ENCODE data around the gene TRPM2.

DNA sequence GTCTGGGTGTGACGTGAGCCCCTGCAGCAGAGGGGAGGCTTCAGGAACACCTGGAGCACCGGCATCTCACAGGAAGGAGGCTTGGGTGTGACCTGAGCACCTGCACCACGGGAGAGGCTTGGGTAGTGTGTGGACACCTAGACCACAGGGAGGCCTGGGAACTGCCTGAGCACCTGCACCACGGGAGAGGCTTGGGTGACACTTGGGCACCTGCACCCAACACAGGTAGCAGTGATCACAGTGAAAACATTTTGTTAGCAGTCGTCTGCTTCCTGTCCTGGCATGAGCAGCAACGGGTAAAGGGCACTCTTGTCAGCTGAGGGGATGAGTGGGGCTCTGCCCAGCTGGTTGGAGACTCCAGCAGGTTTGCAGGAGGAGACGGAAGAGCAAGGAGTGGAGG, 124.3 kb downstream of the TRPM2 start:
- TF ChIP-seq, protein P1, sequence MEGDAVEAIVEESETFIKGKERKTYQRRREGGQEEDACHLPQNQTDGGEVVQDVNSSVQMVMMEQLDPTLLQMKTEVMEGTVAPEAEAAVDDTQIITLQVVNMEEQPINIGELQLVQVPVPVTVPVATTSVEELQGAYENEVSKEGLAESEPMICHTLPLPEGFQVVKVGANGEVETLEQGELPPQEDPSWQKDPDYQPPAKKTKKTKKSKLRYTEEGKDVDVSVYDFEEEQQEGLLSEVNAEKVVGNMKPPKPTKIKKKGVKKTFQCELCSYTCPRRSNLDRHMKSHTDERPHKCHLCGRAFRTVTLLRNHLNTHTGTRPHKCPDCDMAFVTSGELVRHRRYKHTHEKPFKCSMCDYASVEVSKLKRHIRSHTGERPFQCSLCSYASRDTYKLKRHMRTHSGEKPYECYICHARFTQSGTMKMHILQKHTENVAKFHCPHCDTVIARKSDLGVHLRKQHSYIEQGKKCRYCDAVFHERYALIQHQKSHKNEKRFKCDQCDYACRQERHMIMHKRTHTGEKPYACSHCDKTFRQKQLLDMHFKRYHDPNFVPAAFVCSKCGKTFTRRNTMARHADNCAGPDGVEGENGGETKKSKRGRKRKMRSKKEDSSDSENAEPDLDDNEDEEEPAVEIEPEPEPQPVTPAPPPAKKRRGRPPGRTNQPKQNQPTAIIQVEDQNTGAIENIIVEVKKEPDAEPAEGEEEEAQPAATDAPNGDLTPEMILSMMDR (IDR thresholded peaks at IDR 0.05), result no peak
- no peak for TF ChIP-seq EP300 (IDR thresholded peaks at IDR 0.05)
- TF ChIP-seq POLR2A (IDR thresholded peaks at IDR 0.05; ENCODE audit: low read depth), result no peak
- TF ChIP-seq POLR2AphosphoS5 (IDR thresholded peaks at IDR 0.05), result no peak
